ENCODE data around the gene KLF9. TPM values are rescaled to one million over a fixed set of nuclear protein-coding genes. Genes with fewer than 3 reads are reported as not detected.

KLF9 gene
- polyA plus RNA-seq, 1 donor (not counting 4 experiments of a cell fraction or from before 2014, with no cell fraction given), result 4.5 TPM

DNA sequence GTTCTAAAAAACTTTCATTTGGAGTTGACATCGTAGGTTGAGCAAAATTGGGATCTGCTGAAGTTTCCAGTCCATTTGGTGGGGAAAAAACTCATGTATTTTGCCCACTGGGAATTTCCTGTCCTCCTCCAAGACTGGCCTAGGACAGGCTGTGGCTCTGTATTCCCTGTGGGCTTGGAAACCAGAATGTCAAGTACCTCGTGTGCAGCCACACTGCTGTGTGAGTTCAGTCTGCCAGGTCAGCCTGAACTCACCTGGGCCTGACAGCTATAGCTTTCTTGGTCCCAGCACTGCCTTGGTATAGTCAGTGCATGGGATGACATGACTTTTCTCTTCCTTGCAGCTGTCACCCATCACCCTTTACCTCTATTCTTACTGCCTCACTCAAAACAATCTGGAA, 35.0 kb upstream of the KLF9 start:
- Histone ChIP-seq H3K36me3 (ENCODE audit: control insufficient read depth in 2 of 2, extremely low read depth in 1 of 2, insufficient read depth in 2 of 2, low read length in 2 of 2) (no peaks in the 10 kb centered on the region), H3K4me2 (ENCODE audit: control insufficient read depth, extremely low read depth, insufficient read depth, low read depth, low read length) (no peak overlapping the region), H3K9ac (ENCODE audit: control insufficient read depth, extremely low read depth, insufficient read depth, low read length) (no peak overlapping the region), H3K9me3 (ENCODE audit: control insufficient read depth, low read depth, low read length) (no peaks in the 10 kb centered on the region), H3K4me3 (ENCODE audit: control insufficient read depth in 2 of 3, extremely low read depth in 1 of 3, insufficient read depth in 2 of 3, low read depth in 1 of 3, low read length in 3 of 3) (no peak overlapping the region), H3K27ac (ENCODE audit: control insufficient read depth, insufficient read depth, low read length) (no peak overlapping the region), H3K79me2 (ENCODE audit: control insufficient read depth, insufficient read depth, low read length) (no peaks in the 10 kb centered on the region), H4K20me1 (ENCODE audit: control insufficient read depth, extremely low read depth, insufficient read depth, low read length) (no peaks in the 10 kb centered on the region), H3K4me1 (ENCODE audit: control insufficient read depth, extremely low read depth, insufficient read depth, low read length) (no peaks in the 10 kb centered on the region), H3K27me3 (ENCODE audit: control insufficient read depth, extremely low read depth, insufficient read depth, low read length) (no peaks in the 10 kb centered on the region), H2AFZ (ENCODE audit: control insufficient read depth, low read length) (no peak overlapping the region), H3K9me1 (ENCODE audit: control insufficient read depth, extremely low read depth, insufficient read depth, low read length) (no peaks in the 10 kb centered on the region)
- no peak for TF ChIP-seq EZH2 (IDR thresholded peaks at IDR 0.05; ENCODE audit: low read length)
- TF ChIP-seq, protein P1, sequence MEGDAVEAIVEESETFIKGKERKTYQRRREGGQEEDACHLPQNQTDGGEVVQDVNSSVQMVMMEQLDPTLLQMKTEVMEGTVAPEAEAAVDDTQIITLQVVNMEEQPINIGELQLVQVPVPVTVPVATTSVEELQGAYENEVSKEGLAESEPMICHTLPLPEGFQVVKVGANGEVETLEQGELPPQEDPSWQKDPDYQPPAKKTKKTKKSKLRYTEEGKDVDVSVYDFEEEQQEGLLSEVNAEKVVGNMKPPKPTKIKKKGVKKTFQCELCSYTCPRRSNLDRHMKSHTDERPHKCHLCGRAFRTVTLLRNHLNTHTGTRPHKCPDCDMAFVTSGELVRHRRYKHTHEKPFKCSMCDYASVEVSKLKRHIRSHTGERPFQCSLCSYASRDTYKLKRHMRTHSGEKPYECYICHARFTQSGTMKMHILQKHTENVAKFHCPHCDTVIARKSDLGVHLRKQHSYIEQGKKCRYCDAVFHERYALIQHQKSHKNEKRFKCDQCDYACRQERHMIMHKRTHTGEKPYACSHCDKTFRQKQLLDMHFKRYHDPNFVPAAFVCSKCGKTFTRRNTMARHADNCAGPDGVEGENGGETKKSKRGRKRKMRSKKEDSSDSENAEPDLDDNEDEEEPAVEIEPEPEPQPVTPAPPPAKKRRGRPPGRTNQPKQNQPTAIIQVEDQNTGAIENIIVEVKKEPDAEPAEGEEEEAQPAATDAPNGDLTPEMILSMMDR (optimal IDR thresholded peaks at IDR 0.05 in 1 of 3, IDR thresholded peaks at IDR 0.05 in 1 of 3, conservative IDR thresholded peaks at IDR 0.05 in 1 of 3; ENCODE audit: extremely low read depth in 1 of 3, insufficient read depth in 2 of 3, low read length in 3 of 3), result no peak
- FAIRE-seq, result no peak
- dilution Hi-C loops (cut with MboI; ENCODE audit: extremely low pct_ligation_motif_present, low sequenced_read_pairs), result no loop called here
- DNase-seq (ENCODE audit: low read depth, low spot score), result no peak

DNA sequence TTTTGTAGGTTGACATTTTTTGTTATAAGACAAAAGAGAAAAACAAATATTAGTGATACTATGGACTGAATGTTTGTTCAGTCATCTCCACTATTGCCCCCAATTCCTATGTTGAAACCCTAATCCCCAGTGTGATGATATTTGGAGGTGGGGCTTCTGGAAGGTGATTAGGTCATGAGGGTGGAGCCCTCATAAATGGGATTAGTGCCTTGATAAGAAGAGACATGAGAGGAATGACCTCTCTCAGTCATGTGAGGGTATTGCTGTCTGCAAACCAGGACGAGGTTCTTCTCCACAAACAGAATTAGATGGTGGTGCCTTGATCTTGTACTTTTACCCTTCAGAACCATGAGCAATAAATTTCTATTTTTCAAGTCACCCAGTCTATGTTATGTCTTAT, 34.5 kb upstream of the KLF9 start:
- Histone ChIP-seq H2AFZ (ENCODE audit: control insufficient read depth, low read length) (no peak overlapping the region), H3K27ac (ENCODE audit: control insufficient read depth, insufficient read depth, low read length) (no peak overlapping the region), H3K4me2 (ENCODE audit: control insufficient read depth, extremely low read depth, insufficient read depth, low read depth, low read length) (no peak overlapping the region), H4K20me1 (ENCODE audit: control insufficient read depth, extremely low read depth, insufficient read depth, low read length) (no peaks in the 10 kb centered on the region), H3K4me1 (ENCODE audit: control insufficient read depth, extremely low read depth, insufficient read depth, low read length) (no peaks in the 10 kb centered on the region), H3K9me1 (ENCODE audit: control insufficient read depth, extremely low read depth, insufficient read depth, low read length) (no peaks in the 10 kb centered on the region), H3K36me3 (ENCODE audit: control insufficient read depth in 2 of 2, extremely low read depth in 1 of 2, insufficient read depth in 2 of 2, low read length in 2 of 2) (no peaks in the 10 kb centered on the region), H3K27me3 (ENCODE audit: control insufficient read depth, extremely low read depth, insufficient read depth, low read length) (no peaks in the 10 kb centered on the region), H3K4me3 (ENCODE audit: control insufficient read depth in 2 of 3, extremely low read depth in 1 of 3, insufficient read depth in 2 of 3, low read depth in 1 of 3, low read length in 3 of 3) (no peak overlapping the region), H3K9ac (ENCODE audit: control insufficient read depth, extremely low read depth, insufficient read depth, low read length) (no peak overlapping the region), H3K9me3 (ENCODE audit: control insufficient read depth, low read depth, low read length) (no peaks in the 10 kb centered on the region), H3K79me2 (ENCODE audit: control insufficient read depth, insufficient read depth, low read length) (no peaks in the 10 kb centered on the region)
- no peak for FAIRE-seq
- dilution Hi-C loops (cut with MboI; ENCODE audit: extremely low pct_ligation_motif_present, low sequenced_read_pairs), result no loop called here
- TF ChIP-seq, protein P1 (optimal IDR thresholded peaks at IDR 0.05 in 1 of 3, IDR thresholded peaks at IDR 0.05 in 1 of 3, conservative IDR thresholded peaks at IDR 0.05 in 1 of 3; ENCODE audit: extremely low read depth in 1 of 3, insufficient read depth in 2 of 3, low read length in 3 of 3), result no peak
- no peak for TF ChIP-seq EZH2 (IDR thresholded peaks at IDR 0.05; ENCODE audit: low read length)
- DNase-seq (ENCODE audit: low read depth, low spot score), result no peak

All from keratinocyte (primary cell).